SU-DHL-6 (cell line): ENCODE results near the gene CSHL1.

ENCODE experiments used
- H2AFZ ChIP-seq: fragments of 200-600 bp; sonication (generic); 2 replicates; pipeline ENCODE4 v1.6.1; 2014; ENCODE audit warnings: low read depth, mild to moderate bottlenecking, moderate library complexity, mixed read lengths, antibody characterized with exemption, low read length; ENCODE audit not compliant: severe bottlenecking
- H3F3A ChIP-seq: fragments of 200-600 bp; shearing (Covaris generic); 2 replicates; pipeline ENCODE4 v1.6.0; 2016; ENCODE audit warnings: antibody characterized with exemption, mild to moderate bottlenecking; ENCODE audit not compliant: insufficient read depth
- H3K27ac ChIP-seq: fragments of 200-600 bp; sonication (generic); 2 replicates; pipeline ENCODE4 v1.5.1; 2016; ENCODE audit warnings: low read depth, mild to moderate bottlenecking, low read length, moderate library complexity, mixed read lengths
- H3K27me3 ChIP-seq: fragments of 200-600 bp; sonication (generic), shearing (Covaris generic); 2 replicates; pipeline ENCODE4 v1.6.0; 2014; ENCODE audit warnings: mild to moderate bottlenecking, low read length
- H3K36me3 ChIP-seq: fragments of 200-600 bp; sonication (generic); 2 replicates; pipeline ENCODE4 v1.6.1; 2014; ENCODE audit warnings: mild to moderate bottlenecking, low read length, mixed read lengths
- H3K4me2 ChIP-seq: fragments of 300-600, 200-600 bp; shearing (Covaris generic), sonication (generic); 2 replicates; pipeline ENCODE4 v1.6.0; 2014; ENCODE audit warnings: low read length, low read depth, mild to moderate bottlenecking; ENCODE audit not compliant: poor library complexity, severe bottlenecking
- H3K4me3 ChIP-seq: fragments of 200-600 bp; sonication (generic); 2 replicates; pipeline ENCODE4 v1.5.1; 2014; ENCODE audit warnings: antibody characterized with exemption, low read length, mild to moderate bottlenecking, mixed read lengths; ENCODE audit not compliant: insufficient read depth, poor library complexity, severe bottlenecking
- H3K79me2 ChIP-seq: fragments of 200-600 bp; sonication (generic); 2 replicates; pipeline ENCODE4 v1.6.1; 2014; ENCODE audit warnings: mild to moderate bottlenecking, low read length, moderate library complexity; ENCODE audit not compliant: insufficient read depth
- H3K9ac ChIP-seq: fragments of 200-600 bp; sonication (generic); 2 replicates; pipeline ENCODE4 v1.7.0; 2014; ENCODE audit warnings: mild to moderate bottlenecking, low read length
- H3K9me2 ChIP-seq: fragments of 200-600 bp; sonication (generic); replicated peaks from 2 replicates; pipeline ENCODE4 v1.6.1; 2014; ENCODE audit warnings: low read length; ENCODE audit not compliant: insufficient read depth
- H3K9me3 ChIP-seq: fragments of 200-600 bp; sonication (generic); 2 replicates; pipeline ENCODE4 v1.6.1; 2014; ENCODE audit warnings: low read length, mixed read lengths; ENCODE audit not compliant: insufficient read depth
- H4K20me1 ChIP-seq: fragments of 200-600 bp; sonication (generic); 2 replicates; pipeline ENCODE4 v1.6.1; 2014; ENCODE audit warnings: low read depth, mild to moderate bottlenecking, antibody characterized with exemption, low read length, moderate library complexity, mixed read lengths
- EZH2phosphoT487 ChIP-seq: fragments of 200-600 bp; sonication (generic), shearing (Covaris generic); conservative IDR thresholded peaks from 2 replicates; pipeline ENCODE4 v1.6.1; 2018; ENCODE audit warnings: mild to moderate bottlenecking, antibody characterized with exemption, low read length, moderate library complexity, mixed read lengths
- TF ChIP-seq, protein P1 (sequence below): fragments of 200-600 bp; sonication (generic); IDR thresholded peaks from one replicate; pipeline ENCODE4 v1.5.1; 2017; ENCODE audit warnings: antibody characterized with exemption, mild to moderate bottlenecking, low read length, moderate library complexity; ENCODE audit not compliant: insufficient read depth, poor library complexity, severe bottlenecking

The CSHL1 gene

DNA sequence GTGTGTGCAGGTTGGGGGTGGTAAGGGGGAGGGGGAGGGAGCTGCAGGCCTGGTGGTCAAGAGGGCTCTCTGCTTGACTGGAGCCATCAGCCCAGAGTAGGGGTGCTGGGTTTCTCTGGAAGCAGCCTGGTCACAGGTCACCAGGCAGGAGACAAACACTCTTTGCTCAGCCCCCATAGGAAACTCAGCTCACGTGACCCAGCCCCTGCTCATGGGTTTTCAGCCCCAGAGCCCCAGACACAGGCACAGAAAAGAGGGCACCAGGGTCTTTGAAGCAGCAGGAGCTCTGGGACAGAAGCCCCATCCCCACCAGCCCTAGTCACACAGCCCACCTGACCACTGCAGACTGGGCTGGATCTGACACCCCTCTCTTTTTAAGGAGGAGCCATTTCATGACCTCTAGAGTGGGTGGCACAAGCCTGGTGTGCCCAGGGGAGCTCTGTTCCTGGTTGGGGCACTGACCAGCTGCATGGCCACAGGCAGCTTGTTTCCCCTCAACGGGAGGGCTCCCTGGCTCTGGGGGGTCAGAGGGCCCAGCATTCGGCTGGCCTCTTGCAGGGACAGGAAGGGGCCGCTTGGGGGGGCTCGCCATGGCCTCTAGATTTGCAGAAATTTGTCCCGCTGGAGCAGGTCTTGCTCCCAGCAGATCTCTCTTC, 34.9 kb upstream of the CSHL1 start:
- Histone ChIP-seq H3K27me3 (no peaks in the 10 kb centered on the region), H4K20me1 (no peaks in the 10 kb centered on the region), H3K36me3 (no peaks in the 10 kb centered on the region), H3K9ac (peak overlapping the region; percentile 47), H3K4me2 (peak overlapping the region; percentile 62), H3K9me3 (no peaks in the 10 kb centered on the region), H3K9me2 (no peaks in the 10 kb centered on the region), H3K27ac (peak overlapping the region; percentile 87), H3K79me2 (no peaks in the 10 kb centered on the region), H3K4me3 (no peak overlapping the region), H3F3A (peaks cover 3% of the 10 kb centered on the region), H2AFZ (no peak overlapping the region)
- no peak for TF ChIP-seq EZH2phosphoT487
- TF ChIP-seq, protein P1, sequence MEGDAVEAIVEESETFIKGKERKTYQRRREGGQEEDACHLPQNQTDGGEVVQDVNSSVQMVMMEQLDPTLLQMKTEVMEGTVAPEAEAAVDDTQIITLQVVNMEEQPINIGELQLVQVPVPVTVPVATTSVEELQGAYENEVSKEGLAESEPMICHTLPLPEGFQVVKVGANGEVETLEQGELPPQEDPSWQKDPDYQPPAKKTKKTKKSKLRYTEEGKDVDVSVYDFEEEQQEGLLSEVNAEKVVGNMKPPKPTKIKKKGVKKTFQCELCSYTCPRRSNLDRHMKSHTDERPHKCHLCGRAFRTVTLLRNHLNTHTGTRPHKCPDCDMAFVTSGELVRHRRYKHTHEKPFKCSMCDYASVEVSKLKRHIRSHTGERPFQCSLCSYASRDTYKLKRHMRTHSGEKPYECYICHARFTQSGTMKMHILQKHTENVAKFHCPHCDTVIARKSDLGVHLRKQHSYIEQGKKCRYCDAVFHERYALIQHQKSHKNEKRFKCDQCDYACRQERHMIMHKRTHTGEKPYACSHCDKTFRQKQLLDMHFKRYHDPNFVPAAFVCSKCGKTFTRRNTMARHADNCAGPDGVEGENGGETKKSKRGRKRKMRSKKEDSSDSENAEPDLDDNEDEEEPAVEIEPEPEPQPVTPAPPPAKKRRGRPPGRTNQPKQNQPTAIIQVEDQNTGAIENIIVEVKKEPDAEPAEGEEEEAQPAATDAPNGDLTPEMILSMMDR, result no peak

DNA sequence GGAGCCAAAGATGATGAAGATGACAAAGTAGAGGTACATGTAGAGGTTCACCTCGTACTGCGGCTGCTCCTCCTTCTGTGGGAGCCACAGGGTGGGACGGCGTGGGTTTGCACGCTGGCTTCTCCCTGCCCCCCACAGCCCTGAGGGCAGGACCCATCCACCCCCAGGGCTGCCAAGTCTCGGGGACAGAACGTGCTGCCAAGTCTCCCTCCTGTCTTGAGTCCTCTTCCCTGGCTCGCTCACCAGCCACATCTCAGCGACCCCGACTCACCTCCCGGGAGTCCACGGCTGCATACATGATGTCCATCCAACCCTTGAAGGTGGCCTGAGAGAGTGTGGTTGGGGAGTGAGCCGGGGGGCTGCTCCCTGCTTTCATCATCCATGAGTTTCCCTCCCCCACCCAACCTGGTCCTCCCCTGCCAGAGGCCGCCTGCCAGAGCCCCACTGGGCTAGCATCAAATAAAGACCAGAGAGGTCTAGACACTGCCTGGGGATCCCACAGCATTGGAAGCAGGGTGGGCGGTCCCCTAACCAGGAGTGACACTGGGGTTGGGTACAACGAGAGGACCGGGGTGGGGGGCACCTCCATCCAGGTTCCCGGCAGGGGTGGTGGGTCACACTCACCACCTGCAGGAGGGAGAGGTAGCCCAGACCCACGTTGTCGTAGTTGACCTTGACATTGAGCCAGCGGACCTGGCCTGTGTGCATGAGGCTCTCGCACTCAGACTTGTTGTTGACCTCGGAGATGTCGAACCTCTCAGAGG, 33.9 kb upstream of the CSHL1 start:
- Histone ChIP-seq H3K27ac (peak overlapping the region; percentile 87), H3K79me2 (no peaks in the 10 kb centered on the region), H3K9me3 (no peaks in the 10 kb centered on the region), H2AFZ (no peak overlapping the region), H3K9me2 (no peaks in the 10 kb centered on the region), H3K9ac (no peak overlapping the region; the same call in 1 of the 2 replicates), H3K36me3 (no peaks in the 10 kb centered on the region), H3K4me2 (peak overlapping the region; percentile 13), H3F3A (peaks cover 3% of the 10 kb centered on the region), H3K4me3 (no peak overlapping the region), H4K20me1 (no peaks in the 10 kb centered on the region), H3K27me3 (no peaks in the 10 kb centered on the region)
- TF ChIP-seq EZH2phosphoT487, result no peak
- TF ChIP-seq, protein P1, result no peak

DNA sequence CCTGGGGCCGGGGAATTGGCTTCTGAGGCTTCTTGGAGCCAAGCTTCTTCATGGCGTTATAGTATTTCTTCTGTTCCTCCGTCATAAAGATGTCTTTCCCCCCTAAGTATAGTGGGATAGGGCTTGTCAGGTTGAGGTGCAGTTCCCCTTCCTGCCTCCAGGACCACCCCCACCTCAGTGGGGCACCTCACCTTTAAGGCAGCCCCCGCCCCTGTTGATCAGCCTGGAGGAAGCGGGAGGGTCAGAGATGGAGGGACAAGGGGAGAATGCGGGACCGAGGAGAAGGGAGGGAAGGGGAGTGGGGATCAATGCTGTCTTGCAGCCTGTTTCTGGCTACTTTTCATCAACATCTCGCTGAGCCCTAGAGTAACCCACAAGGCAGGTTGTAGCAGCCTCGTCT, 32.7 kb upstream of the CSHL1 start:
- H3K9ac ChIP-seq, result no peak overlapping the region
- H4K20me1 ChIP-seq, result no peaks in the 10 kb centered on the region
- no peaks in the 10 kb centered on the region for H3K36me3 ChIP-seq
- H3K4me2 ChIP-seq, result no peak overlapping the region
- H3K9me2 ChIP-seq, result no peaks in the 10 kb centered on the region
- no peak overlapping the region for H3K4me3 ChIP-seq
- TF ChIP-seq, protein P1, result peak; percentile 16
- no peak for TF ChIP-seq EZH2phosphoT487
- H2AFZ ChIP-seq, result no peak overlapping the region
- no peaks in the 10 kb centered on the region for H3K27me3 ChIP-seq
- no peaks in the 10 kb centered on the region for H3K79me2 ChIP-seq
- peaks cover 3% of the 10 kb centered on the region for H3F3A ChIP-seq
- H3K27ac ChIP-seq, result no peak overlapping the region
- no peaks in the 10 kb centered on the region for H3K9me3 ChIP-seq
